Uterus (tissue), 4 donors: ENCODE measurements around the gene ABL2. TPM values are rescaled to one million over a fixed set of nuclear protein-coding genes. Genes with fewer than 3 reads are reported as not detected.

Experiments used
- DNase-seq, 2 donors: peaks; one replicate each; pipeline ENCODE4 v3.0.0-alpha.2; 2019 to 2020
- H3K27ac ChIP-seq, 2 donors: fragments of 200-600 bp; sonication (generic); 1 replicate in 1 of 2; 2 replicates in 1 of 2; pipeline ENCODE4 v1.5.1; 2016 to 2018
- H3K27me3 ChIP-seq, 2 donors: fragments of 200-600 bp; sonication (generic); one replicate each; pipeline ENCODE4 v1.5.1; 2018 to 2019; ENCODE audit warnings: control low read depth in 1 of 2
- H3K36me3 ChIP-seq, 2 donors: fragments of 200-600 bp; sonication (generic); one replicate each; pipeline ENCODE4 v1.5.1; 2019; ENCODE audit warnings: control low read depth in 1 of 2
- H3K4me1 ChIP-seq, 2 donors: fragments of 200-600 bp; sonication (generic); one replicate each; pipeline ENCODE4 v1.5.1; 2018 to 2019; ENCODE audit warnings: control low read depth in 1 of 2
- H3K4me3 ChIP-seq, 2 donors: fragments of 200-600 bp; sonication (generic); 1 replicate in 1 of 2; 2 replicates in 1 of 2; pipeline ENCODE4 v1.5.1; 2018 to 2019; ENCODE audit warnings: mild to moderate bottlenecking in 1 of 2
- H3K9me3 ChIP-seq, 2 donors: fragments of 200-600 bp; sonication (generic); one replicate each; pipeline ENCODE4 v1.5.1; 2019; ENCODE audit warnings: control low read depth in 1 of 2
- POLR2A ChIP-seq, 2 donors: fragments of 450-650 bp; IDR thresholded peaks; one replicate each; pipeline ENCODE4 v1.6.1; 2016; ENCODE audit warnings: antibody characterized with exemption in 2 of 2, mild to moderate bottlenecking in 1 of 2, moderate library complexity in 1 of 2
- intact Hi-C: fragments of 100-400 bp; cut with DNase I; formaldehyde crosslinking; loops from one replicate; pipeline ENCODE4 v1.15.1; 2023; ENCODE audit warnings: low total_unique reads
- total RNA-seq, 4 donors: library from RNA; depleted of rRNA in 3 of 4; stranded (reverse); fragments of >200 nt in 3 of 4; gene quantifications; one replicate each; pipeline versions ENCODE4 v1.1.0 to v1.2.4, GENCODE V29; 2014 to 2023
- TF ChIP-seq, protein P1 (sequence below), 4 experiments: fragments of 200-600 bp in 2 of 4; fragments of 450-650 bp in 2 of 4; sonication (generic) in 2 of 4; IDR thresholded peaks; one replicate each; pipeline ENCODE4 v1.5.1; 2016 to 2019; ENCODE audit warnings: antibody characterized with exemption in 4 of 4, mild to moderate bottlenecking in 2 of 4, moderate library complexity in 1 of 4
- donor health status: DM: yes; HTN: yes; CAD: no.

Gene ABL2
- total RNA-seq, 4 donors from 2014 or later = 10.3 to 33.1 (median 15.1) TPM

DNA sequence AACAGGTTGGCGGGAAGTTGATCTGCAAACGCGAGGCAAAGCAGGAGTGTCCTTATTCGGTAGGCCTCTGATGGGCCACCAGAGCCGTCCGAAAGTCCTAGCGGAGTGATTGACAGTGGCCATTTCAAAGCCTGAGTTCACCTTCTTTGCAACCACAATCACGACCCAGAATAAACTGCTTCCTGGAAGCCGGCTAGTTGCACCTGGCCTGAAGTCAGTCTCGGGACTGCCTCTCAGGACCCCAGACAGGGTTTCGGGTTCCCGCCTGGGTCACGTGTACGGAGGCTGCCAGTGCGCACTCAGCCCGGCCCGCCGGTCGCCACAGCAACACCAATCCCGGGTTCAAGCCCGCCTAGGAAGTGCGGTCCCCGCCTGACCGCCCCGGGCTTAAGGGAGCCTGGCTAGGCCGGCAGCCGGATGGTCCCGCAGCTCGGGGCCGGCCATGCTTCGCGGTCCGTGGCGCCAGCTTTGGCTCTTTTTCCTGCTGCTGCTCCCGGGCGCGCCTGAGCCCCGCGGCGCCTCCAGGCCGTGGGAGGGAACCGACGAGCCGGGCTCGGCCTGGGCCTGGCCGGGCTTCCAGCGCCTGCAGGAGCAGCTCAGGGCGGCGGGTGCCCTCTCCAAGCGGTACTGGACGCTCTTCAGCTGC lies 147.7 kb downstream of the ABL2 start, which contains the start of gene TOR3A:
Gene TOR3A (plus strand): TSS at position 384 of the 646 bp plus-strand sequence. CDS start 59 bp downstream, at position 443.
- Histone ChIP-seq H3K36me3 (no peaks in the 10 kb centered on the region), H3K27ac (peak within 1 kb of the TSS; percentile 52 to 79), H3K27me3 (no peaks in the 10 kb centered on the region), H3K4me1 (peaks cover 4 to 5% of the 10 kb centered on the region in 2 donors), H3K9me3 (no peaks in the 10 kb centered on the region), H3K4me3 (peak within 1 kb of the TSS; percentile 56 to 69)
- peak; percentile 88 to 91 for DNase-seq
- peak; percentile 81 to 86 for TF ChIP-seq POLR2A (IDR thresholded peaks at IDR 0.05)
- TF ChIP-seq, protein P1, sequence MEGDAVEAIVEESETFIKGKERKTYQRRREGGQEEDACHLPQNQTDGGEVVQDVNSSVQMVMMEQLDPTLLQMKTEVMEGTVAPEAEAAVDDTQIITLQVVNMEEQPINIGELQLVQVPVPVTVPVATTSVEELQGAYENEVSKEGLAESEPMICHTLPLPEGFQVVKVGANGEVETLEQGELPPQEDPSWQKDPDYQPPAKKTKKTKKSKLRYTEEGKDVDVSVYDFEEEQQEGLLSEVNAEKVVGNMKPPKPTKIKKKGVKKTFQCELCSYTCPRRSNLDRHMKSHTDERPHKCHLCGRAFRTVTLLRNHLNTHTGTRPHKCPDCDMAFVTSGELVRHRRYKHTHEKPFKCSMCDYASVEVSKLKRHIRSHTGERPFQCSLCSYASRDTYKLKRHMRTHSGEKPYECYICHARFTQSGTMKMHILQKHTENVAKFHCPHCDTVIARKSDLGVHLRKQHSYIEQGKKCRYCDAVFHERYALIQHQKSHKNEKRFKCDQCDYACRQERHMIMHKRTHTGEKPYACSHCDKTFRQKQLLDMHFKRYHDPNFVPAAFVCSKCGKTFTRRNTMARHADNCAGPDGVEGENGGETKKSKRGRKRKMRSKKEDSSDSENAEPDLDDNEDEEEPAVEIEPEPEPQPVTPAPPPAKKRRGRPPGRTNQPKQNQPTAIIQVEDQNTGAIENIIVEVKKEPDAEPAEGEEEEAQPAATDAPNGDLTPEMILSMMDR (IDR thresholded peaks at IDR 0.05) = peak in 1 of 4 experiments; percentile 24
- intact Hi-C loops = loop anchor here (5.0 kb wide), 1 partner anchor 285 kb away; the partner anchor contains the start of gene AXDND1

DNA sequence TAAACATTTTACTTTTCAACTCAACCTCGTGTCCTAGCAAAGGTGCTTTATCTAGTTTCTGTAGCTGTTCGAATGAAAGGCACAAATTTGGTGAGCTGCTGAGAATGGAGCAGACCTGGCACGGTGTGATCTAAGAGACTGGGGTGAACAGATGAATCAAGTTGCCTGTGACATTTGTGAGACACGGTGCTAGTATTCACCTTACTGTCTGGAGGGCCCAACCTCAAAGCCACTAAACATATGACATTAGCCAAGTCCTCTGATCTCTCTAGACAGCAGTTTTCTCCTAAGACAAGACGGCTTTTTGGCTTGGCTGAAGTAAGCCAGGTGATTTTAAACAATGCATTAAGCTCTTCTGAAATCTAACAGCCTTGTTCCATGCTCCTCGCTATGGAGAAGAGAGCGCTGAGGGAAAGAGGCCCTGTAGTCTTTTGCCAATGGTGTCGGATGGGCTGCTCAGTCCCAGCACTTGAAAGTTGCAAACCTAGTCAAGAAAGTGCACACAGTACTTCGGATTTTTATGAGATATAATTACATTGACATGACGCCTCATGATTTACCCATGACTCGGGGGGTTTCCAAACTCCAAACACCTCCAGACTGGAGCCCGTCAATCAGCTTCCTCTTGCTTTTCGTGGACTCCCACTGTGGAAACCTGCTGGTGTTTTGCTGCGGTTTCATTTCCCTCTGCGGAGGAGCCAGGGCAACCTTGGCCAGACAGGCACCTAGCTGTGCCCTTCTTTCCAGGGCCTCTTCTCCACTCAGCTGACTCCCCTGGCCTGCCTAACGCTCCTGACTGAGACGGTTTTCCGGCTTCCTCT lies 148.4 kb downstream of the ABL2 start:
- Histone ChIP-seq H3K4me3 (peak overlapping the region; percentile 56 to 69), H3K9me3 (no peaks in the 10 kb centered on the region), H3K27ac (peak overlapping the region; percentile 52 to 79), H3K27me3 (no peaks in the 10 kb centered on the region), H3K36me3 (no peaks in the 10 kb centered on the region), H3K4me1 (peaks cover 4 to 5% of the 10 kb centered on the region in 2 donors)
- intact Hi-C loops = loop anchor here (5.0 kb wide), 1 partner anchor 286 kb away; the partner anchor contains the start of gene AXDND1
- no peak for TF ChIP-seq POLR2A (IDR thresholded peaks at IDR 0.05)
- TF ChIP-seq, protein P1 (IDR thresholded peaks at IDR 0.05) = no peak
- DNase-seq = no peak

DNA sequence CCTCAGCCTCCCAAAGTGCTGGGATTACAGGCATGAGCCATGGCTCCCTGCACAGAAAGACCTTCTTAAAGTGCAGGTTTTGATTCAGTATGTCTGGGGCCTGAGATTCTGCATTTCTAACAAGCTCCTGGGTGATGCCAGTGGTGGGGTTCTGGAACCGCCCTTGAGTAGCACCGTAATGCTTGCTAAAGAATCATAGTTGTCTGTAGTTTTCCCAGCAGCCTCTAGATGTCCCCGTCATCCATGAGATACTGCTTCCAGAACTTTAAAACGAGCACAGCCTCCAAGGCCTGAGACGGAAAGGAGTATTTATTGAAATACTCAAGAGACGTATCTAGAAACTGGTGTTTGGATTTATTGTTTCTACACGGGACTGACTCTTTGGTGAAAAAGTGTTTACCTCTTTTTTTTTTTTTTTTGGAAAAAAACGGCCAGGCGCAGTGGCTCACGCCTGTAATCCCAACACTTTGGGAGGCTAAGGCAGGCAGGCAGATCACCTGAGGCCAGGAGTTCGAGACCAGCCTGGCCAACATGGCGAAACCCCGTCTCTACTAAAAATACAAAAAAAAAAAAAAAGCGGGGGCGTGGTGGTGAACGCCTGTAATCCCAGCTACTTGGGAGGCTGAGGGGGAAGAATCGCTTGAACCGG lies 150.2 kb downstream of the ABL2 start:
- DNase-seq = peak; percentile 29 to 65
- Histone ChIP-seq H3K27ac (no peak overlapping the region), H3K4me1 (peaks cover 4 to 5% of the 10 kb centered on the region in 2 donors), H3K36me3 (no peaks in the 10 kb centered on the region), H3K9me3 (no peaks in the 10 kb centered on the region), H3K4me3 (no peak overlapping the region), H3K27me3 (no peaks in the 10 kb centered on the region)
- TF ChIP-seq POLR2A (IDR thresholded peaks at IDR 0.05) = no peak
- TF ChIP-seq, protein P1 (IDR thresholded peaks at IDR 0.05) = peak; percentile 62 to 83 (median 75)
- intact Hi-C loops = no loop called here

DNA sequence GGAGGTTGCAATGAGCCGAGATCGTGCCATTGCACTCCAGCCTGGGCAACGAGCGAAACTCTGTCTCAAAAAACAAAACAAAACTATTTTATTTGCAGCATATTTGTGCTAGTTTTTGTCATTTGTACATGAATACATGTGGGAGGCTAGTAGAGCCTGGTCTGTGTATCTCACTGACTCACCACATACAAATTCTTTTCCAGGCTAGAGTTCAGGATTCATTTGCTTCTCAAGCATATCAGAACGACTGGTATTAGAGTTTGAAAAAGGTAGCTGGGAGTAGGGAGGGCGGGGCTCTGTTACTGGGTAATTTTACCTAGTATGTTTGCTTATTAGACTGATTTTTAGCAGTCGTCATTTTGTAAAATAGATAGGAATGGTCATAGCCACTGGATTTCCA lies 152.1 kb downstream of the ABL2 start:
- TF ChIP-seq POLR2A (IDR thresholded peaks at IDR 0.05) = no peak
- TF ChIP-seq, protein P1 (IDR thresholded peaks at IDR 0.05) = no peak
- Histone ChIP-seq H3K36me3 (no peaks in the 10 kb centered on the region), H3K27me3 (no peaks in the 10 kb centered on the region), H3K27ac (no peak overlapping the region), H3K9me3 (no peaks in the 10 kb centered on the region), H3K4me1 (peaks cover 0 to 4% of the 10 kb centered on the region in 2 donors), H3K4me3 (no peak overlapping the region)
- no peak for DNase-seq
- intact Hi-C loops = no loop called here
